ENCODE data around the gene CDKN1B.

Gene CDKN1B

DNA sequence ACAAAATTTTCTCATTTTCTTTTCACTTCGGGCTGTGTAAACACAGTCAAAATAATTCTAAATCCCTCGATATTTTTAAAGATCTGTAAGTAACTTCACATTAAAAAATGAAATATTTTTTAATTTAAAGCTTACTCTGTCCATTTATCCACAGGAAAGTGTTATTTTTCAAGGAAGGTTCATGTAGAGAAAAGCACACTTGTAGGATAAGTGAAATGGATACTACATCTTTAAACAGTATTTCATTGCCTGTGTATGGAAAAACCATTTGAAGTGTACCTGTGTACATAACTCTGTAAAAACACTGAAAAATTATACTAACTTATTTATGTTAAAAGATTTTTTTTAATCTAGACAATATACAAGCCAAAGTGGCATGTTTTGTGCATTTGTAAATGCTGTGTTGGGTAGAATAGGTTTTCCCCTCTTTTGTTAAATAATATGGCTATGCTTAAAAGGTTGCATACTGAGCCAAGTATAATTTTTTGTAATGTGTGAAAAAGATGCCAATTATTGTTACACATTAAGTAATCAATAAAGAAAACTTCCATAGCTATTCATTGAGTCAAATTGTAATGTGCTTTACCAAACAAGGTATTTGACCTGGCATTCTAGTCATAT lies 4.8 kb downstream of the CDKN1B start:
- TF ChIP-seq, protein P1, sequence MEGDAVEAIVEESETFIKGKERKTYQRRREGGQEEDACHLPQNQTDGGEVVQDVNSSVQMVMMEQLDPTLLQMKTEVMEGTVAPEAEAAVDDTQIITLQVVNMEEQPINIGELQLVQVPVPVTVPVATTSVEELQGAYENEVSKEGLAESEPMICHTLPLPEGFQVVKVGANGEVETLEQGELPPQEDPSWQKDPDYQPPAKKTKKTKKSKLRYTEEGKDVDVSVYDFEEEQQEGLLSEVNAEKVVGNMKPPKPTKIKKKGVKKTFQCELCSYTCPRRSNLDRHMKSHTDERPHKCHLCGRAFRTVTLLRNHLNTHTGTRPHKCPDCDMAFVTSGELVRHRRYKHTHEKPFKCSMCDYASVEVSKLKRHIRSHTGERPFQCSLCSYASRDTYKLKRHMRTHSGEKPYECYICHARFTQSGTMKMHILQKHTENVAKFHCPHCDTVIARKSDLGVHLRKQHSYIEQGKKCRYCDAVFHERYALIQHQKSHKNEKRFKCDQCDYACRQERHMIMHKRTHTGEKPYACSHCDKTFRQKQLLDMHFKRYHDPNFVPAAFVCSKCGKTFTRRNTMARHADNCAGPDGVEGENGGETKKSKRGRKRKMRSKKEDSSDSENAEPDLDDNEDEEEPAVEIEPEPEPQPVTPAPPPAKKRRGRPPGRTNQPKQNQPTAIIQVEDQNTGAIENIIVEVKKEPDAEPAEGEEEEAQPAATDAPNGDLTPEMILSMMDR (IDR thresholded peaks at IDR 0.05): no peak

DNA sequence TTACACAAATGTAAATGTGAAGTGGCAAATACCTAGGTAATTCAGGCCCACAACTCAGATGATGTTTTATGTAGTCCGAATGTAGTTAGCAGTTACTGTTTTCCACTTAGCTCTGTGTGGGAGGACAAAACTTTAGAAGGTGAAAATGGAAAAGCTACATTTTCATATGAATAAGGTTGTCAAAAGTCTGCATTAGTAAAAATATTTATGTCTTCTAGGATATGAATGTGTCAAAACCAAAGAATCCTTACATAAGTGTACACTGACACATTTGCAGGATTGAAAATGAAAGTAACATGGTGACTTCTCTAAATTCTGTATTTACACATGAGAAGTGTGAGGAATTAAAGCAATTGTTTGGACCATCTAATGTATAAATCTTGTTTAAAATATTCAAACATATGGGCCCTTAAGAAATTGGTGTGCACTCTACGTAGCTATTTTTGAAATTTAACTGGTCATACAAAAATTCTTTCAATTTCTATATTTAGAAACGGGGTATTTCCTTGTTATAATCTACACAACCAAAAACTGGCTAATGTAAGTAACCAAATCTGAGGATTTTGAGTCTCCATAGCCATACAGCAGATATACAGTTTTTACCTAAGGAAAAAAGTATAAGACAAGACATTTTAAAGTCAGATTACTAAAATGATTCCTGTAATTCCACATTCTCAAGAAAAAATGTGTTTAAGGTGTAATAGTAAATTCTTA lies 5.4 kb downstream of the CDKN1B start:
- TF ChIP-seq, protein P1 (IDR thresholded peaks at IDR 0.05): no peak

DNA sequence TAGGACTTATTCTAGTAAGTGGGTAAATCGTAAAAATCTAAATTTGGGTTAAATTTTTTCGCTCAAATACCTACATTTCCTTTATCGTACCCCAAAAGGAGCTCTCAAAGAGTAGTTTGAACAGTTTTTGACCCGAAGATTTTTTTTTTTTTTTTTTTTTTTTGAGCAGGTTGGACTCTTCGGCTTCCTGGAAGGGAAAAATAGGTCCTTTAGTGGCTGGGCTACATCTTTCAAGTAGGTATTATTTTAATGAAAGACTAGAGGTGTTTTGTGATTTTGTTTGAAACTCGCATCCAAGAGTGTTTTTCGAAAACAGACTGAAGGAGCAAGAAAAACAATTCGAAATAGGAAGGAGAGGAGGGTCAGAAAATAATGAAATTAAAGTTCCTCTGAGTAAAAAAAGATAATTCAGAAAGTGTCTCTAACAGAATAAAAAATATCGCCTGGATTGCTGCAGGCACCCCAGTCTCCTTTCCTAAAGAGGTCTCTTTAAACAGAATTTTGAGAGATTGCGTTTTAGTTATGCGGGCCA lies 6.0 kb downstream of the CDKN1B start:
- TF ChIP-seq, protein P1 (IDR thresholded peaks at IDR 0.05): no peak

DNA sequence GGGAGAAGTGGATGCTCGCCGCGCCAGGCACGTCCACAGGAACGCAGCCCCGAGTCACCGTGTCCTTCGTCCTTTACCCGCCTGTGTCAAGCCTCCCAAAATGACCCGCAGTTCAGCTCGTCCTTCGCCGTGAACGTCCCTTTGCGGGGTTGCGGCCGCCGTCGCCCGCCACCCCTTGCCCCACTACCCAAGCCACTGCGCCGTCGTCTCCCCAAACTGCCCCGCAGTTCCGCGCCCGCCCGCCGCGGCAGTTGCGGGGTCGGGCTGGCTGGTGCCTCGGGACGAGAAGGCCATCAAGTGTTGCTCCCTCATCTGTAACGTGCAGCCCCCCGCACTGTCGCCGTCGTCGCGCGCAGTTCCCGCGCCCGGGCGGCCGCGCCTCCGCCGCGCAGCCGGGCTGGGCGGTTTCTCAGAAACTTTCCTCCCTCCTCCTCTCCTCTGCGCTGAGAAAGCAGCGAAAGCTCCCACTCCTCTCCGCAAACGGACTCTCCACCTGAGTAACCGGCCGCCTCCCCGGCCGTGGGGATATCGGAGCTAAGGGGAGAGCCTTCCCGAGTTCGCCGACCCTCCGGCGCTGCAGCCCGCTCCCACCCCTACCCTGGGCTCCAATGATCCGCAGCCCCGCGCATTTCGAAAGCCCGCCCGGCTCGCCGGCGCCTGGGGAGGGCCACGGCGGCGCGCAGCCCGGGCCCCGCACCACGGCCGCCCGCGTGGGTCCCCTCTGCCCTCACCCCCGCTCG lies 6.7 kb downstream of the CDKN1B start:
- TF ChIP-seq, protein P1 (IDR thresholded peaks at IDR 0.05): no peak

DNA sequence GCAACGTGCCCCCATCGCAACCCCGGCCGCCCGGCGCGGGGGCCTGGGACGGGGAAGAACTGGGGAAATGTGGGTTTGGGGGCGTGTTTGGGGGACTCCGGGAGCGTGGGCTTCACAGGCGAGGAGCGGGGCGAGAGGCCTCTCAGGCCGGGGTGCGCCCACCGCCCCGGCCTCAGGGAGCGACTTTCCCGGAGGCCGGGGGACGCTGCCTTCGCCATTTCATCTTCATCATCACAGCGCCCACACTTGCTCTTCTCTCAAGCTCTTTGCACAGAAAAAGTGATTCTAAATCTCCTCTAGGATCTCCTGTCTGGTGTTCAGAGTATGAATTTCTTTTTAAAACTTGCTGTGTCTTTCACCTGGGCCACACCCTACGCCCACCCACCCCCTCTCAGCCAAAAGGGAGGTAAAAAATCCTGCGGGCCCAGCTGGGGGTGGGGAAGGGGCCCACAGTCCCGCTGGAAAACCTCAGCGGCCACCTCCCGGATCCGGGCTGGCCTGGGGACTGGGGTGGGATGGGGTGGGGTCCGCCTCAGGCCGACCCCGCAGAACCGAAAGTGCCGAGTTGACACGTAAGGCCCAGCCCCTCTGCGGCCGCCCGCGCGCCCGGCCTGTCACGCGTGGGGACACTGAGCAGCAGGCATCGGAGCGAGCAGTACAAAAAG lies 7.4 kb downstream of the CDKN1B start:
- TF ChIP-seq, protein P1 (IDR thresholded peaks at IDR 0.05): no peak

DNA sequence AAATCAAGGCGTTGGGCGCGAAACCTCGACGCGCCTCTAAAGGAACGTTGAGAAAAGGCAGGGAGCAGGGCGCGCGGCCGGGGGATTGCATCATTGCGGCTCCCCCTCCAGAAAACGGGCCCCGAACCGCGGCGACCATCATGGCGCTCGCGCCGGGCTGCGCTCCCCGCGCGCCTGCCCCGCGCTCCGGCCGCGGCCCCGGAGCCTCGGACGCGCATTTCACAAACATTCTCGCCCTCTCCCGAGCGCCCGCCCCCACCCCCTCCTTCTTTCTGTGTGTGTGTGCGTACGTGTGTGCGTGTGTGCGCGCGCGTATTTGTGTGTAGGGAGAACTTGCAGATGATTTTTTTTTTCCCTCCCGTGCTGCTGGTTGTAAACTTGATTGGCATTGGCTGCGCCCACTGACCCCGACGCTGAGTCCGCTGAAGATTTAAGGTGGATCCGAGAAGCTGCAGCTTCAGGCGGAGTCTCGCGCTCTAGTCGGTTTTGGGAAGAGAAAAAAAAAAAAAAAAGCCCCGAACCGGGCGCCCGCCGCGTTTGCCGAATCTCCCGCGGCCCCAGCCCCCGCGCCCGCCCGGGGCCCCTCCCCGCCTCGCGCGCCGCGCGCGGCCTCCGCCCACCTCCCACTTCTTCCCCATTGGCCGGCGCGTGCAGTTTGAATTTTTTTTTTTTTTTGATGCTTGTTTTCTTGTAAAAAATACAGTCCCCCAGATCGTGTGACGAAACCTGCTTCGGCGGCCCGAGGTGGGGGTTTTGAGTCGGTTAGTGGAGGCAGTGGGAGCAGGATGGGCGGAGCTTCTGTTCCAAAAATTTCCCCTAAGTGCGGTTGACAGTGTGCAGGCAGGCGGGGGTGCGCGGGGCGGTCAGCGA lies 8.2 kb downstream of the CDKN1B start:
- TF ChIP-seq, protein P1 (IDR thresholded peaks at IDR 0.05): no peak
